Cortex of kidney (tissue), 1 donor: ENCODE results near the gene ARPC5L.
"Not testable (repeated sequence)": the region's sequence is repeated elsewhere in the genome, so short reads cannot be mapped to it uniquely, and the experiment has no call there.

ENCODE experiments used
- DNase-seq: peaks from one replicate; lab custom pipeline; 2025; lab: John Stamatoyannopoulos, UW

ARPC5L gene

DNA sequence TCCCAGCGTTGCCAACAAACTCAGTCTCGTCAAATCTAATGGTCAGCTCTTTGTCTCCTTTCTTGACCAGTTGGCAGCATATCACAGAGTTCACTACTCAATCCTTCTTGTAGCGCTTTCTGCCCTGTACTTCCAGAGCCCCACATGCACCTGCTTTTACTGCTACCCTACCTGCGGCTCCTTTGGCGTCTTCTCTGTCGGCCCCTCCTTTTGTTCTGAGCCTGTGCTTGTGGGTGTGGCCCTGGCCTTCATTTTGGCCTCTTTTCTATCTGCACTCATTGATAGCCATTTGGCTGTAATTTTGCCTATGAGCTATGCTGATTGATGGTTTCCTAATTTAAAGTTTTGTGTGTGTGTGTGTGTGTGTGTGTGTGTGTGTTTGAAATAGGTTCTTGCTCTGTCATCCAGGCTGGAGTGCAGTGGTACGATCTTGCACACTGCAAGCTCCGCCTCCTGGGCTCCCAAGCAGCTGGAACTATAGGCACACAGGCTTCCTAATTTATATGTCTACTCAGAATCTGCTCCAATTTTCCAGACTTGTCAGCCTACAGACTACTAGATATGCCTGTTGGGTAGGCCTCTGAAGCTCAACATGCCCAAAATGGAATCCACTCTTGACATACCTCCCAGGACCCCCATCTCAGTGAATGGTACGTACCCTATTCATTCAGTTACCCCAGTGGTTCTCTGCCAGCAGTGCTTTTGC lies 32.3 kb downstream of the ARPC5L start:
- no peak for DNase-seq

DNA sequence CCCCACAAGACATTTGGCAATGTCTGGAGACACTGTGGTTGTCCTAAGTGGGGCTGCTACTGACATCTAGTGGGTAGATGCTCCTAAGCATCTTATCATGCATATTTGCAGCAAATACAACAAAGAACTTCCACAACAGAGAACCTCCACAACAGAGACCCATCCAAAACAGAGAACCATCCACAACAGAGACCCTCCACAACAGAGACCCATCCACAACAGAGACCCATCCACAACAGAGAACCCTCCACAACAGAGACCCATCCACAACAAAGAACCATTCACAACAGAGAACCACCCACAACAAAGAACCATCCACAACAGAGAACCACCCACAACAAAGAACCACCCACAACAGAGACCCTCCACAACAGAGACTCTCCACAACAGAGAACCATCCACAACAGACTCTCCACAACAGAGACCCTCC lies 32.8 kb downstream of the ARPC5L start:
- no peak for DNase-seq

- no peak for DNase-seq
Measured at GRCh38 chr9:124897570-124898460, 35.9 kb downstream of the ARPC5L start.

DNA sequence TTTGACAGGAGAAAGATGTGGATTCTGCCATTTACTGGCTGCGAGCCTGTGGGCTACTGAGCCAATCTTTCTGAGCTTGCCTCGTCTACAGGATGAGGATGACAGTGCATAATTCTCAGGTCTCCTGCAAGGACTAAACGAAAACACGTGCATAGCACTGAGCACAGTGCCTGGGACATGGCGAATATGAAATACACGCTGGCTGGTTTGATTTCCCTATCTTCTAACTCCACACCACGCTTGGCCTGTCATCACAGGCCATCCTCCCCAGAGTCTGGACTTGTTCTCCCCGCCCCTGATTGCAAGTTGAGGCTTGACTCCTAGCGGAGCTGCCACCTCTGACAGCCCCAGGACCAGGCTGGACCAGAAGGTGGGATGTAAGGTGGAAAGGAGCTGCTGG lies 37.9 kb downstream of the ARPC5L start:
- DNase-seq, result no peak

GRCh38 chr9:124906966-124907365 lies 45.0 kb downstream of the ARPC5L start:
- DNase-seq, result no peak

GRCh38 chr9:124908098-124908497 lies 46.2 kb downstream of the ARPC5L start:
- DNase-seq, result no peak

GRCh38 chr9:124911766-124912165 lies 49.8 kb downstream of the ARPC5L start:
- DNase-seq, result no peak

- DNase-seq, result no peak
Measured at GRCh38 chr9:124913378-124913777, 51.4 kb downstream of the ARPC5L start.

DNA sequence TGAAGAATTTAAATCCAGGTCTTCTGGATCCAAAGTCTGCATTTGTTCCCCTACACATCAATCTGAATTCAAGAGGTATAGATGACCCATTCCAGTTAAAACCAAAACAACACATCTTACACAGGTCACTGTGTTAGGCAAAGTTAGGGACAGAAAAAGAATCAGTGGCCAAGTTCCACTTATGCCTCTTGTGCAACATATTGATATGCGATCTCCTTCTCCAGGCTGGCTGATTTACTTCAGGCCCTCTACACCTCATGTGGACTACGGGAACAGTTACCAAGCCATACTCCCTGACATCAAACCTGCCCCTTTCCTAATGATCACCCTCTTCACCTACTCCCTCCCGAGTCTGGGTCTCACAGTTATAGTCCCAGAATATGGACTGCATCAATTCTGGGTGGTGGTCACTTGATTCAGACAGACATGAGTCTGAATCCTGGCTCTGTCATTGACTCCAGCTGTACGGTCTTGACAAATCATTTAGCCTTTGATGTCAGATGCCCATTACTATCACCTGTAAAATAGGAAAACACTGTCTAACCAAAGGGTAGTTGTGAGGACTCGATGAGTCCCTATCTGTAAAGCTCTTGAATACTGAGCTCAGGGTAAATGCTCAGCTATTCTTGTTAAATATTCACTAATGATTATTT lies 52.9 kb downstream of the ARPC5L start:
- DNase-seq, result no peak

GRCh38 chr9:124920394-124920793 lies 58.5 kb downstream of the ARPC5L start:
- not testable (repeated sequence) for DNase-seq
